Osteocyte (in vitro differentiated cells): Measurements from ENCODE around the gene WDR90. TPM values are rescaled to one million over a fixed set of nuclear protein-coding genes. Genes with fewer than 3 reads are reported as not detected.
A peak's percentile ranks its signal among the peaks of the same experiment; 100 is the strongest.

ENCODE experiments used
- DNase-seq: peaks from one replicate; pipeline ENCODE4 v3.0.0; 2021; ENCODE audit warnings: mixed read lengths; ENCODE audit not compliant: unreplicated experiment; ENCODE audit errors: extremely low spot score
- H3K27ac Mint-ChIP-seq: one replicate; pipeline ENCODE4 v1.8.0; 2021; ENCODE audit warnings: mild to moderate bottlenecking, mixed read lengths; ENCODE audit not compliant: unreplicated experiment
- H3K27me3 Mint-ChIP-seq: one replicate; pipeline ENCODE4 v1.8.0; 2021; ENCODE audit warnings: mixed read lengths; ENCODE audit not compliant: unreplicated experiment
- H3K36me3 Mint-ChIP-seq: one replicate; pipeline ENCODE4 v1.8.0; 2021; ENCODE audit warnings: mixed read lengths; ENCODE audit not compliant: unreplicated experiment
- H3K4me1 Mint-ChIP-seq: one replicate; pipeline ENCODE4 v1.8.0; 2021; ENCODE audit warnings: mixed read lengths; ENCODE audit not compliant: unreplicated experiment
- H3K4me3 Mint-ChIP-seq: one replicate; pipeline ENCODE4 v1.8.0; 2021; ENCODE audit warnings: mild to moderate bottlenecking, moderate library complexity, mixed read lengths; ENCODE audit not compliant: unreplicated experiment
- H3K9me3 Mint-ChIP-seq: one replicate; pipeline ENCODE4 v1.8.0; 2021; ENCODE audit warnings: mixed read lengths; ENCODE audit not compliant: unreplicated experiment
- CTCF ChIP-seq: fragments of 200-600 bp; sonication (generic); IDR thresholded peaks from 2 replicates; pipeline ENCODE4 v1.5.0; 2021; ENCODE audit warnings: antibody characterized with exemption, mild to moderate bottlenecking, moderate library complexity
- total RNA-seq: library from RNA; stranded (reverse); gene quantifications from 2 replicates; pipeline ENCODE4 v1.2.1, GENCODE V29; 2021

Gene WDR90
- total RNA-seq, 1 donor from 2014 or later, result 38.9 TPM

GRCh38 chr16:645852-646678 is 3.1 kb upstream of the WDR90 start:
- Mint-ChIP-seq H3K4me1 (peaks cover 31% of the 10 kb centered on the region), H3K27ac (no peak overlapping the region), H3K36me3 (no peaks in the 10 kb centered on the region), H3K4me3 (no peak overlapping the region), H3K27me3 (no peaks in the 10 kb centered on the region), H3K9me3 (no peaks in the 10 kb centered on the region)
- TF ChIP-seq CTCF, result no peak
- no peak for DNase-seq

GRCh38 chr16:646679-647172 is 2.4 kb upstream of the WDR90 start:
- Mint-ChIP-seq H3K9me3 (no peaks in the 10 kb centered on the region), H3K27me3 (no peaks in the 10 kb centered on the region), H3K36me3 (no peaks in the 10 kb centered on the region), H3K4me3 (no peak overlapping the region), H3K4me1 (peaks cover 31% of the 10 kb centered on the region), H3K27ac (no peak overlapping the region)
- DNase-seq, result no peak
- no peak for TF ChIP-seq CTCF

- DNase-seq, result no peak
- no peak overlapping the region for H3K4me3 Mint-ChIP-seq
- H3K27me3 Mint-ChIP-seq, result no peaks in the 10 kb centered on the region
- no peak overlapping the region for H3K27ac Mint-ChIP-seq
- H3K4me1 Mint-ChIP-seq, result peaks cover 31% of the 10 kb centered on the region
- no peaks in the 10 kb centered on the region for H3K36me3 Mint-ChIP-seq
- no peaks in the 10 kb centered on the region for H3K9me3 Mint-ChIP-seq
- no peak for TF ChIP-seq CTCF
Observed at GRCh38 chr16:647173-647902, 1.8 kb upstream of the WDR90 start.

GRCh38 chr16:648071-648780 is 939 bp upstream of the WDR90 start:
- TF ChIP-seq CTCF, result peak; percentile 40
- H3K4me1 Mint-ChIP-seq, result peaks cover 26% of the 10 kb centered on the region
- no peaks in the 10 kb centered on the region for H3K27me3 Mint-ChIP-seq
- H3K27ac Mint-ChIP-seq, result peak overlapping the region; percentile 75
- H3K36me3 Mint-ChIP-seq, result no peaks in the 10 kb centered on the region
- no peaks in the 10 kb centered on the region for H3K9me3 Mint-ChIP-seq
- H3K4me3 Mint-ChIP-seq, result peak overlapping the region; percentile 76
- no peak for DNase-seq
